ENCODE results near the gene VSTM2L. TPM values are rescaled to one million over a fixed set of nuclear protein-coding genes. Genes with fewer than 3 reads are reported as not detected.

The VSTM2L gene
- total RNA-seq, 1 donor from 2014 or later: 12.9 TPM

- intact Hi-C loops (cut with DNase I): no loop called here
Measured at GRCh38 chr20:37980383-37980782, 77.5 kb downstream of the VSTM2L start.

GRCh38 chr20:37980876-37981275, 77.9 kb downstream of the VSTM2L start:
- no peak for ATAC-seq
- intact Hi-C loops (cut with DNase I): no loop called here
- no peak for TF ChIP-seq CTCF (IDR thresholded peaks at IDR 0.05)

More at GRCh38 chr20:37980383-37980782, 77.5 kb downstream of the VSTM2L start:
- H3K9me3 ChIP-seq: no peaks in the 10 kb centered on the region
- no peak for DNase-seq
- no peak overlapping the region for H3K4me3 ChIP-seq
- no peaks in the 10 kb centered on the region for H3K4me1 ChIP-seq
- H3K27ac ChIP-seq: no peak overlapping the region
- H3K27me3 ChIP-seq: no peaks in the 10 kb centered on the region
- peaks cover 21% of the 10 kb centered on the region for H3K36me3 ChIP-seq
- no peak for ATAC-seq
- TF ChIP-seq CTCF (IDR thresholded peaks at IDR 0.05): no peak

GRCh38 chr20:37981568-37981967, 78.6 kb downstream of the VSTM2L start:
- intact Hi-C loops (cut with DNase I): no loop called here
- H3K4me1 ChIP-seq: peaks cover 7% of the 10 kb centered on the region
- H3K9me3 ChIP-seq: no peaks in the 10 kb centered on the region

More at GRCh38 chr20:37980876-37981275, 77.9 kb downstream of the VSTM2L start:
- H3K4me1 ChIP-seq: no peaks in the 10 kb centered on the region
- no peaks in the 10 kb centered on the region for H3K27me3 ChIP-seq
- no peak for DNase-seq
- no peak overlapping the region for H3K27ac ChIP-seq
- peaks cover 21% of the 10 kb centered on the region for H3K36me3 ChIP-seq
- H3K4me3 ChIP-seq: no peak overlapping the region
- H3K9me3 ChIP-seq: no peaks in the 10 kb centered on the region

GRCh38 chr20:37983286-37983685, 80.4 kb downstream of the VSTM2L start:
- DNase-seq (no peak), ATAC-seq (no peak)
- Histone ChIP-seq H3K27me3 (no peaks in the 10 kb centered on the region), H3K4me3 (no peak overlapping the region), H3K4me1 (peaks cover 24% of the 10 kb centered on the region), H3K27ac (no peak overlapping the region), H3K9me3 (no peaks in the 10 kb centered on the region), H3K36me3 (peaks cover 21% of the 10 kb centered on the region)
- intact Hi-C loops (cut with DNase I): no loop called here
- no peak for TF ChIP-seq CTCF (IDR thresholded peaks at IDR 0.05)

More at GRCh38 chr20:37981568-37981967, 78.6 kb downstream of the VSTM2L start:
- DNase-seq (no peak), ATAC-seq (no peak)
- no peak overlapping the region for H3K27ac ChIP-seq
- H3K36me3 ChIP-seq: peaks cover 21% of the 10 kb centered on the region
- TF ChIP-seq CTCF (IDR thresholded peaks at IDR 0.05): no peak
- no peaks in the 10 kb centered on the region for H3K27me3 ChIP-seq
- H3K4me3 ChIP-seq: no peak overlapping the region

GRCh38 chr20:37984018-37984785, 81.3 kb downstream of the VSTM2L start:
- no peak for ATAC-seq
- peaks cover 30% of the 10 kb centered on the region for H3K4me1 ChIP-seq
- H3K27ac ChIP-seq: no peak overlapping the region
- TF ChIP-seq CTCF (IDR thresholded peaks at IDR 0.05): no peak
- H3K4me3 ChIP-seq: no peak overlapping the region
- intact Hi-C loops (cut with DNase I): no loop called here
- H3K36me3 ChIP-seq: peaks cover 25% of the 10 kb centered on the region
- no peak for DNase-seq
- H3K9me3 ChIP-seq: no peaks in the 10 kb centered on the region
- no peaks in the 10 kb centered on the region for H3K27me3 ChIP-seq
